A549 treated with AZD9567 at 1 μM for 4 hours (cell line): ENCODE data around the gene SSB. TPM values are rescaled to one million over a fixed set of nuclear protein-coding genes. Genes with fewer than 3 reads are reported as not detected.

Experiments
- total RNA-seq: library from RNA; stranded (reverse); fragments of 200-300 nt; extraction: Qiagen RNA extraction; gene quantifications from 5 replicates; pipeline ENCODE4 v1.2.3, GENCODE V29; 2022; ENCODE audit not compliant: insufficient read depth

Gene SSB
- 127 to 190 TPM (median 139 TPM) in 5 replicates for total RNA-seq

DNA sequence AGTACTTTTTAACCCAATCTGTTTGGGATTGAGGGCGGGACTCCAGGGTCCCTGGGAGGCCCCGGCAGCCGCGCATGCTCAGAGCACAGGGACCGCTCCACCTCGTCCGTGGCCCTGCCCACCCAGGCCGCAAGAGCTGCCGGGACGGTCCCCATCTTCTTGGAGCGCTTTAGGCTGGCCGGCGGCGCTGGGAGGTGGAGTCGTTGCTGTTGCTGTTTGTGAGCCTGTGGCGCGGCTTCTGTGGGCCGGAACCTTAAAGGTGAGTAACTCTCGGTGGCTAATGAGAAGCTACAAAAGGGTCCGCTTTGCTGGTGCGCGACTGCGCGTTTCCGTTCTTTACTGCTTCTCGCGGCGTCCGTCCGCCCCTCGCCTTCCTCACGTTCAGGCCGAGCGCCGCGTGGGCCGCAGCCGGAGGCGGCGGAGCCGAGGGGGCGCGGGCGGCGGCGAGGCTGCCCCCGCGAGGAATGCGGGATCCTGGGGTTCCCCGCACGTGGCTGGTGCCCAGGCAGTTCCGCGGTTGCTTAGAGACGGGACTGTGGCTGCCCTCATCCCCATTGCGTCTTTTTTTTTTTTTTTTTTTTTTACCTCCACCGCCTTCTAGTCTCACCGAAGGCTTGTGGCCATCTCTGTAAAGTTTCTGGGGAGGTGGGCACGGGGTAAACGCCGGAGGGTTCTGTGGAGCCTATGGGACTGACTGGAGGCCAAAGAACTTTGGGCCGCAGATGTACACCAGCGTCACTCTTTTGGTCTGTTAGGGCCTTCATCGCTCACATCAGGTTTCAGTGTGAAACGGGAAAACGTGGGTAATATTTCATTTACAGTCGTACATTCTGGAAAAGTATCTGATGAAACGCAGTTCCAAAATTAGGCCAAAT is at the start of gene SSB:
Gene SSB (plus strand): TSS at position 154 of the 875 bp plus-strand sequence. CDS start 2,090 bp downstream, outside the sequence.

DNA sequence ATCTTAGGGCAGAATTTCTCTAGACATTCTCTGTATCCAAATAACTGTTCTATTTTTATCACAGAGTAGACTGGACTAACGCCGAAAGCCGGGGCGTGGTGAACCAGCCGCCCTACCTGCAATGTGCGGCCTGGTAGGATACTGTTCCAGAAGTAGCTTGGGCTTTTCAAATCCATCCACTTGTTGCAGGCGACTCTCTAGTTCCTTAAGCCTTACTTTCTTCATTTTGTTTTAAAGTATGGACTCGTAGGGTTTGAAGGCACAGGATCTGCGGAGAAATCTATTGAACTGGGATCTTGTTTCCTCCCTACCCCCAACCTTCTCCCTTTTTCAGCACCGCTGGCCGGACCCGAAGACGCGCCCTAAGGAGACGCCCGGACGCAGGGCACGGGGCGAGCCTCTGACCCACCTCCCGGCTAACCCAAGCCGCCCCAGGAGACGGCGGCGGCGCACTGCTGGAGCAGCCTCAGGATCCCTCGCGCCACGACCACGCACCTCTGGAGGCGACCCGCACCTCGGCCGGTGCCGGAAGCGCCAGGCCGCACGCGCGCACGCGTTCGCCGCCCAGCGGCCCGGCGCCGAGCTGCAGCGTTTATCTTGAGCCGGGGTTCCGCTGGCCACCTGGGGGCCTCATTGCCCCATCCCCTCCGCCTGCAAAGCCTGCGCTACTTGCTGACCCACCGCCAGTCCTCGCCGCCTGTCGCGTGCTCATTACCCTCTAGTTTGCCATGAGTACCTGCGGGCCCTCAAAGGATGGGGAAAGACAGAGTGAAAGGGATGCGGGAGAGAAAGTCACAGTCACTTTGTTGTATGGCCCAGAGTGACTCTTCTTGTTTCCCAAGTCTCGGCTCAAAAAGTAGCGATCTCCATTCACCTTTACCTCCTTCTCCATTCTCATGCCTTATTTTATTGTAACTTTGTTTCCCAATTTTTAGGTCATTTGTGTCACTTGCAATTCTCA is 26.0 kb downstream of the SSB start, which contains the start of gene METTL5:
Gene METTL5 (minus strand): TSS at position 533 of the 961 bp plus-strand sequence. CDS start 308 bp downstream, at position 225.

DNA sequence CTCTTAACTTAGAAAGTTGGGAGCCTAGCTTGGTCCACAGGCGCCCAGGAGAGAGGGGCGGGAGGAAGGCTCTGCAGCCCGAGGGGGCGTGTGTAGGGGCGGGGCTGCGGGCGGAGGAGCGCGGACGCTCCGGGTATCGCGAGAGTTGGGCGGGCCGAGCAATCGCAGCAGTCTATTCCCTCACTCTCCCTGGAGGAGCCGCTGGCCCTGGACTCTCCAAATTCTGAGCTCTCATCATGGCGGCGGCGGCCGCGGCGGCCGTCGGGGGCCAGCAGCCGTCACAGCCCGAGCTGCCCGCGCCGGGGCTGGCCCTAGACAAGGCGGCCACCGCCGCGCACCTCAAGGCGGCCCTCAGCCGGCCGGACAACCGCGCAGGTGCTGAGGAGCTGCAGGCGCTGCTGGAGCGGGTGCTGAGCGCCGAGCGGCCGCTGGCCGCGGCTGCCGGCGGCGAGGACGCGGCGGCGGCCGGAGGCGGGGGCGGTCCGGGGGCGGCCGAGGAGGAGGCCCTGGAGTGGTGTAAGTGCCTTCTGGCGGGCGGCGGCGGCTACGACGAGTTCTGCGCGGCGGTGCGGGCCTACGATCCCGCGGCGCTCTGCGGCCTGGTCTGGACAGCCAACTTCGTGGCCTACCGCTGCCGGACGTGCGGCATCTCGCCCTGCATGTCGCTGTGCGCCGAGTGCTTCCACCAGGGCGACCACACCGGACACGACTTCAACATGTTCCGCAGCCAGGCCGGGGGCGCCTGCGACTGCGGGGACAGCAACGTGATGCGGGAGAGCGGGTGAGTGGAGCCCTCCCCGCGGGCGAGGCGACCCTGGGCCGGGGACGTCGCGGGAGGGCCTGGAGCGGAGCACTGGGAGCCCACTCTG is 28.8 kb downstream of the SSB start, which contains the start of gene UBR3:
Gene UBR3 (plus strand): TSS at position 183 of the 869 bp plus-strand sequence. CDS start 54 bp downstream, at position 237.

Other genes starting within 250 kb of the SSB start
- gene FASTKD1, start 225.0 kb upstream of the SSB start, total RNA-seq: 14.7 to 23.3 TPM (median 20.5 TPM) in 5 replicates
- gene PPIG, start 214.5 kb upstream of the SSB start, total RNA-seq: 32.8 to 51.7 TPM (median 39.5 TPM) in 5 replicates
- 0.22 to 0.58 TPM (median 0.40 TPM) in 4 of 5 replicates, not detected in the other for gene CFAP210, start 104.5 kb upstream of the SSB start, total RNA-seq
- 2.1 to 2.8 TPM (median 2.6 TPM) in 4 of 5 replicates, not detected in the other for gene PHOSPHO2, start 104.4 kb upstream of the SSB start, total RNA-seq
- 6.0 to 11.2 TPM (median 8.3 TPM) in 5 replicates for gene KLHL23, start 65.0 kb upstream of the SSB start, total RNA-seq
- 62.4 to 80.2 TPM (median 66.2 TPM) in 5 replicates for gene METTL5, start 26.0 kb downstream of the SSB start, total RNA-seq
- gene UBR3, start 28.6 kb downstream of the SSB start, total RNA-seq: 8.7 to 10.9 TPM (median 10.6 TPM) in 5 replicates